MG63 (cell line): Measurements from ENCODE around the gene RNF144B. TPM values are rescaled to one million over a fixed set of nuclear protein-coding genes. Genes with fewer than 3 reads are reported as not detected.

ENCODE experiments used
- DNase-seq: peaks from one replicate; pipeline ENCODE4 v3.0.0-alpha.2; 2020
- H3K27me3 ChIP-seq: fragments of 250-450 bp; sonication (Bioruptor Pico); 2 replicates; pipeline ENCODE4 v1.5.1; 2020; ENCODE audit warnings: mild to moderate bottlenecking, moderate library complexity
- H3K36me3 ChIP-seq: fragments of 250-450 bp; sonication (Bioruptor Pico); 2 replicates; pipeline ENCODE4 v1.5.1; 2020; ENCODE audit warnings: mild to moderate bottlenecking, moderate library complexity
- H3K4me3 ChIP-seq: fragments of 250-450 bp; sonication (Bioruptor Pico); 2 replicates; pipeline ENCODE4 v1.5.1; 2020; ENCODE audit warnings: mild to moderate bottlenecking, moderate library complexity
- H3K9me3 ChIP-seq: fragments of 250-450 bp; sonication (Bioruptor Pico); 2 replicates; pipeline ENCODE4 v1.5.1; 2020; ENCODE audit warnings: mild to moderate bottlenecking, moderate library complexity
- total RNA-seq: library from RNA; depleted of rRNA; stranded (reverse); fragments of >200 nt; shearing (Covaris generic); gene quantifications from 2 replicates; pipeline ENCODE4 v1.2.3, GENCODE V29; 2014; ENCODE audit warnings: low replicate concordance

Gene RNF144B
- total RNA-seq, 1 experiment from 2014 or later = 1.9 TPM

GRCh38 chr6:18481870-18482269 is 94.7 kb downstream of the RNF144B start:
- no peaks in the 10 kb centered on the region for H3K9me3 ChIP-seq
- no peaks in the 10 kb centered on the region for H3K36me3 ChIP-seq
- no peak for DNase-seq
- H3K4me3 ChIP-seq = no peak overlapping the region
- no peaks in the 10 kb centered on the region for H3K27me3 ChIP-seq

GRCh38 chr6:18485660-18486435 is 98.7 kb downstream of the RNF144B start:
- Histone ChIP-seq H3K36me3 (no peaks in the 10 kb centered on the region), H3K4me3 (no peak overlapping the region), H3K9me3 (no peaks in the 10 kb centered on the region), H3K27me3 (no peaks in the 10 kb centered on the region)
- DNase-seq = no peak

GRCh38 chr6:18488004-18488403 is 100.9 kb downstream of the RNF144B start:
- H3K36me3 ChIP-seq = no peaks in the 10 kb centered on the region
- no peaks in the 10 kb centered on the region for H3K27me3 ChIP-seq
- DNase-seq = no peak
- no peak overlapping the region for H3K4me3 ChIP-seq
- no peaks in the 10 kb centered on the region for H3K9me3 ChIP-seq

- Histone ChIP-seq H3K9me3 (no peaks in the 10 kb centered on the region), H3K4me3 (no peak overlapping the region), H3K27me3 (no peaks in the 10 kb centered on the region), H3K36me3 (no peaks in the 10 kb centered on the region)
- no peak for DNase-seq
Observed at GRCh38 chr6:18488526-18489270, 101.5 kb downstream of the RNF144B start.

GRCh38 chr6:18489335-18489734 is 102.2 kb downstream of the RNF144B start:
- Histone ChIP-seq H3K36me3 (no peaks in the 10 kb centered on the region), H3K4me3 (no peak overlapping the region), H3K9me3 (no peaks in the 10 kb centered on the region), H3K27me3 (no peaks in the 10 kb centered on the region)
- no peak for DNase-seq

GRCh38 chr6:18491308-18492045 is 104.3 kb downstream of the RNF144B start:
- H3K4me3 ChIP-seq = no peak overlapping the region
- H3K9me3 ChIP-seq = no peaks in the 10 kb centered on the region
- no peaks in the 10 kb centered on the region for H3K36me3 ChIP-seq
- DNase-seq = no peak
- H3K27me3 ChIP-seq = no peaks in the 10 kb centered on the region

DNA sequence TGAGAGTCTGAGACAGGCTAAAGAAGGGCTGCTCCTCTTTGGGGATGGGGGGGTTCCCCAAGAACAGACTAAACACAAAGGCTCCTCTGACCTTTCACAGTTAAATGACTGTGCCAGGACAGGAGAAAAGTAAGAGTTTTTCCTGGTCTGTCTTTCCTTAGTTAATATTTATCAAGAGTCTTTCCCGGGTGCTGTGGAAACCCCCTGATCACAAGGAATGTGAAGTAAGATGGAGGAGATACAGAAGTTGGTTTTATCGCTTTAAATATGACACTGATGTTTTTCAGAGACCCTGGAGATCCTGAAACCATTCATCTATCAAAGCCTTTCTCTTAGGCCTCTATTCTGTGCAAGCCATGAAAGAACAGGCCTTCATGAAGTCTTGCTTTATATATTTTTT is 105.8 kb downstream of the RNF144B start:
- Histone ChIP-seq H3K36me3 (no peaks in the 10 kb centered on the region), H3K4me3 (no peak overlapping the region), H3K27me3 (no peaks in the 10 kb centered on the region), H3K9me3 (no peaks in the 10 kb centered on the region)
- DNase-seq = no peak

DNA sequence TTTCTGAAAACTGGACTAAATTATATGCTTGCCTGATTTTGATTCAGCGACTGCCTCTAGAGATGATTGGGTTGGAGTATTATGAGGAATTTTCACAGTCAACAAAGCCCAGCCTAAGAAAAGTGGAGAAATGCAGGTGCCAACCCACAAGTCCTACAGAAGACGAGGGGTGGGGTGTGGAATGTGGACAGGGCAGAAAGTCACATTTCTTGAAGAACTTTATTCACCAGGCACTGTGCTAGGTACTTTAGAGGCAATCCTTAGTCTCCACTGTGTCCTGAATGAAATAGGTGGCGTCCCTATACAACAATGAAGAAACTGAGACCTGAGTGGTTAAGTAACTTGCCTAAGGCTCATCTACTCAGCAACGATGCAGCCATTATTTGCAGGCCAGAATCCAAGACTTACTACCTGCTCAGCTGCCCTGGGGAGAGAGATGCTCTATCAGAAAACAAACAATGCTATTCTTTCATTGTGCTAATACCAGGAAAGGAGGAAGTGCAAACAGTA is 106.3 kb downstream of the RNF144B start:
- no peak for DNase-seq
- Histone ChIP-seq H3K27me3 (no peaks in the 10 kb centered on the region), H3K36me3 (no peaks in the 10 kb centered on the region), H3K4me3 (no peak overlapping the region), H3K9me3 (no peaks in the 10 kb centered on the region)

DNA sequence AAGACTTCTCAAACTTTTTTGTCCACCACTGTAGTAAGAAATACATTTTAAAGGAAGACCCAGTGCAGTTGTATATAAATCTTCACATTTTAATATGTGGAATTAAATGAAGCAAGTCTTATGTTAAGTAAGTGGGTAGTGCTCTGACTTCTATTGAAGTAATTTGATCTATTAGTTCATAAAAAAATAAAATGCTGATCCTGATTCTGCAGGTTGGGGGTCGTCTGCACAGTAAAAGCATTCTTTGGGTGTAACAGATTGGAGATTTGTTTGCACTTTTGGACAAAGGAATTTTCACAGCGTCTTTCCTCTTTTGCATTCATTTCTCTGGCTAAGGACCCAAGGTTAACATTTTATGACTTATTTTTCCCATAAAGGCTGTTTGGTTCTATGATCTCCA is 106.8 kb downstream of the RNF144B start:
- H3K36me3 ChIP-seq = no peaks in the 10 kb centered on the region
- DNase-seq = no peak
- no peaks in the 10 kb centered on the region for H3K9me3 ChIP-seq
- no peaks in the 10 kb centered on the region for H3K27me3 ChIP-seq
- H3K4me3 ChIP-seq = no peak overlapping the region

DNA sequence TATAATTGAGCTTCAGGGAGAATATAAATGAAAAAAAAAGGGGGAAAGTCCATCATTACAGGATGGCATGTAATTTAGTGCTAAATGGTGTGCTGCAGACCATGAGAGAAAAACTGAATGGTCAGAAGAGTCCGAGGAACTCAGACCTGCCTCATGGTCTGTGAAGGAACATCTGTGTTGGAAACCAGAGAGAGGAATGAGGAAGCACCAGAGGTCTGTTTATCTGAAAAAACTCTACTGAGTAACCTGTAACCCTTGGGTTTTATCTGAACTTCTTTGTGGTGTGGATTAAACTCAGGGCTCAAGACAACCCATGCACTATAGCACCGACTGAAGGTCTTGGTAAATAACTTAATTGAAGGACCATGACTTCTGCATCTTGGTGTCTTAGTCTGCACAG is 108.1 kb downstream of the RNF144B start:
- no peak overlapping the region for H3K4me3 ChIP-seq
- no peak for DNase-seq
- no peaks in the 10 kb centered on the region for H3K27me3 ChIP-seq

DNA sequence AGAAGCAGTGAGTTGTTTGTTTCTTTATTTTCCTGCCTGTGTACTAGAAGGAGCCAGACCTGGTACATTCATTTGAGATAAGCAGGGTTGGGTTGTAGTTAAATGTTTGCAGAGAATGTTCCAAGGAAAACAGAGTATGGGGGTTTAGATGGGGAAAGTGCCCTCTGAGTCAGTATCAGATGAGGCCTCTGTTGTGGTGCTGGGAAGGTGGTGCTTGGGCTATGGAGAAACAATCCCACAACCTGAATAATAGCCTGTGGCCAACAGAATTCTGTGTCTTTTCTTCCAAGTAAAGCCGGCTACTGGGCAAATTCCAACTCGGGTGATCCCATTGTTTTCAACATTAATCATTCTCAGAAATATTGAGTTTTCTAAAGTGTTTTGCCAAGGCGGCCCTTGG is 109.3 kb downstream of the RNF144B start:
- DNase-seq = peak; percentile 48
- H3K36me3 ChIP-seq = no peaks in the 10 kb centered on the region
- no peaks in the 10 kb centered on the region for H3K27me3 ChIP-seq
- H3K4me3 ChIP-seq = no peak overlapping the region
- H3K9me3 ChIP-seq = no peaks in the 10 kb centered on the region

More for the DNA sequence above, 108.1 kb downstream of the RNF144B start:
- no peaks in the 10 kb centered on the region for H3K9me3 ChIP-seq
- no peaks in the 10 kb centered on the region for H3K36me3 ChIP-seq

- Histone ChIP-seq H3K4me3 (no peak overlapping the region), H3K9me3 (no peaks in the 10 kb centered on the region), H3K27me3 (no peaks in the 10 kb centered on the region), H3K36me3 (no peaks in the 10 kb centered on the region)
- DNase-seq = no peak
Observed at GRCh38 chr6:18497006-18497405, 109.9 kb downstream of the RNF144B start.

- H3K27me3 ChIP-seq = no peaks in the 10 kb centered on the region
- H3K4me3 ChIP-seq = no peak overlapping the region
- H3K36me3 ChIP-seq = no peaks in the 10 kb centered on the region
- DNase-seq = no peak
- H3K9me3 ChIP-seq = no peaks in the 10 kb centered on the region
Observed at GRCh38 chr6:18498408-18498807, 111.3 kb downstream of the RNF144B start.

DNA sequence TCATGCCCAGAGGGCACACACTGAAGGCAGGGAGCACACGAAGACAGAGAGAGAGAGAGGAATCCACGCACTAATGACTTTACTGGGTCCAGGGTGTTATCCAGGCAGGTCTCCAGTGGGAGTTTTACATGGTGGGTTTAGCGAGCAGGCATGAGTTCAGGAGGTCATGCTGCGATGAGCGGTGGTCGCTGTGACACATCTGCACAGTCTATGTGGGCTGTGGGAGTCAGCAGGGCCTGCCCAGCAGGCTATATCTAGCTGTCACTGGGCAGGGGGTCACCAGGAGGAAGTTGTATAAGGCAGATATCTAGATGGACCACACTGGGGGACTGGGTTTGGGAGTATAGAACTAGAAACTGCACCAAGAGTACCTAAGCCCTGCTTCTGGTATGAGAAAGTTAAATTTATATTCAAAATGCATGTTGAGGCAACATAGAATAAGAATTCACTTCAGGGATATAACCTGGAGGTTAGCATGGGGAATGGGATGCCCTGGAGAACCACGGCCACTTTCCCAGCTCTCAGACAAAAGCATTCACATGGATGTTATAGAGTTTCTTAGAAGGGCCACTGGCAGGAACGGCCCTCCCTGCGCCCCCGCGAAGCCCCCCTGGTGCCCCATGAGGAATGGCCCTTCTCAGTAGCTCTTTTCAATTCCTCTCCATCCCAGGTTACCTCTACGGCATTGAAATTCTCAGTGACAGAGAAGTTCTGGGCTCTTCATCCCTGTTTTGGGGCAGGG is 113.9 kb downstream of the RNF144B start:
- DNase-seq = no peak
- Histone ChIP-seq H3K4me3 (no peak overlapping the region), H3K36me3 (no peaks in the 10 kb centered on the region), H3K9me3 (no peaks in the 10 kb centered on the region), H3K27me3 (no peaks in the 10 kb centered on the region)

DNA sequence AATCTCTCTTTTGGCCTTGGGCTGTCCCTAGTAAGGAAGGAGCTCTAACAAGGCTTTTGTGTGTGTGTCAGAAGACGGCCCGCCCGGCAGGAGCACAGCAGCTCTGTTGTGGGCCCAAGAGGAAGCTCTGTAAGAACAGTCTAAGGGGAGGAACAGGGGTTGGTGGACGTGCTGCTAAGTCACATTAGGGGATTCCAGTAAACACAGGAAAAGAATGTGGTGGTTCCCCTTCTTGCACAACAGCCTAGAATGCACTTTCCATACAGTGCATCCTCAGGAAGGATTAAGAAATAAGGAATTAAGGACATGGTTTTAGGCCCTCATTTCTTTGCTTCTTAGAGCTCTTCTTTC is 114.5 kb downstream of the RNF144B start:
- no peaks in the 10 kb centered on the region for H3K36me3 ChIP-seq
- H3K27me3 ChIP-seq = no peaks in the 10 kb centered on the region
- no peak overlapping the region for H3K4me3 ChIP-seq
- no peaks in the 10 kb centered on the region for H3K9me3 ChIP-seq
- no peak for DNase-seq

GRCh38 chr6:18503206-18503592 is 116.0 kb downstream of the RNF144B start:
- no peaks in the 10 kb centered on the region for H3K36me3 ChIP-seq
- no peak overlapping the region for H3K4me3 ChIP-seq
- no peaks in the 10 kb centered on the region for H3K27me3 ChIP-seq
- H3K9me3 ChIP-seq = no peaks in the 10 kb centered on the region
- DNase-seq = no peak
